NOMO-1 treated with DMSO at 0.1 percent for 48 hours (cell line): ENCODE measurements around the gene KRT76.
"Not testable (repeated sequence)": the region's sequence is repeated elsewhere in the genome, so short reads cannot be mapped to it uniquely, and the experiment has no call there.

ENCODE experiments used
- DNase-seq: peaks from one replicate; lab custom pipeline; 2025; ENCODE audit not compliant: unreplicated experiment; lab: John Stamatoyannopoulos, UW

KRT76 gene

GRCh38 chr12:52797529-52797894, 20.4 kb upstream of the KRT76 start:
- no peak for DNase-seq

- DNase-seq = no peak
Observed at GRCh38 chr12:52796839-52797528, 19.8 kb upstream of the KRT76 start.

- no peak for DNase-seq
Observed at GRCh38 chr12:52796429-52796794, 19.3 kb upstream of the KRT76 start.

- no peak for DNase-seq
Observed at GRCh38 chr12:52795694-52796428, 18.7 kb upstream of the KRT76 start, which contains the start of gene KRT3. Gene KRT3 (minus strand): TSS chr12:52796117. CDS start chr12:52796042, 75 bp downstream.

- not testable (repeated sequence) for DNase-seq
Observed at GRCh38 chr12:52795332-52795674, 18.2 kb upstream of the KRT76 start.

GRCh38 chr12:52794479-52795331, 17.6 kb upstream of the KRT76 start:
- DNase-seq = no peak

- DNase-seq = peak; percentile 12
Observed at GRCh38 chr12:52792185-52793029, 15.3 kb upstream of the KRT76 start.

- DNase-seq = no peak
Observed at GRCh38 chr12:52791271-52792184, 14.4 kb upstream of the KRT76 start.

GRCh38 chr12:52790427-52791270, 13.5 kb upstream of the KRT76 start:
- DNase-seq = no peak

- no peak for DNase-seq
Observed at GRCh38 chr12:52789637-52790426, 12.7 kb upstream of the KRT76 start.

GRCh38 chr12:52788876-52789636, 11.9 kb upstream of the KRT76 start:
- DNase-seq = no peak

GRCh38 chr12:52788192-52788875, 11.2 kb upstream of the KRT76 start:
- DNase-seq = no peak

- no peak for DNase-seq
Observed at GRCh38 chr12:52787324-52788191, 10.4 kb upstream of the KRT76 start.

GRCh38 chr12:52784909-52785308, 7.8 kb upstream of the KRT76 start:
- DNase-seq = no peak

- no peak for DNase-seq
Observed at GRCh38 chr12:52783563-52784316, 6.6 kb upstream of the KRT76 start.
